OCI-LY3 (cell line): ENCODE measurements around the gene KRT14.

Experiments used
- EZH2phosphoT487 ChIP-seq: fragments of 200-600 bp; shearing (Covaris generic); IDR thresholded peaks from 2 replicates; pipeline ENCODE4 v1.6.1; 2018; ENCODE audit warnings: antibody characterized with exemption, mixed run types, low read depth
- TF ChIP-seq, protein P1 (sequence below): fragments of 200-600, 300-600 bp; sonication (generic); IDR thresholded peaks from 2 replicates; pipeline ENCODE4 v1.5.1; 2014; ENCODE audit warnings: antibody characterized with exemption, low read length, low read depth

DNA sequence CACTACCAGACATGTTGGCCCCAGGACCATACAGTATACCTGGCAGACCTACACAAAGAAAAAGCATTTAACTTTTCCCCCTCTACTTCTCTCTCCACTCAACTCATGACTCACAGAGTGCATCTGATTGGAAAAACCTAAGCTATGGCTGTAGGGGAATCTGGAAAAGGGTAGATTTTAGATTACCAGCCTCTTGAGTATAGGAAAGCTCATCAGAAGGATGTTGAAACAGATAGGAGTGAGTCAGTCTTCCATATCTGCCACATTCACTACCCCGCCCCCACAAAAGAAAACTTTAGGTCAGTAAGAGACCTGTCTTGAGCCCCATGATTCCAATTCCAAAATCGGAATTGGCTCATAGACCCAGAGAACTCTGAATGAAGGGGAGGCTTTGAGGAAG lies 27.1 kb downstream of the KRT14 start:
- TF ChIP-seq, protein P1, sequence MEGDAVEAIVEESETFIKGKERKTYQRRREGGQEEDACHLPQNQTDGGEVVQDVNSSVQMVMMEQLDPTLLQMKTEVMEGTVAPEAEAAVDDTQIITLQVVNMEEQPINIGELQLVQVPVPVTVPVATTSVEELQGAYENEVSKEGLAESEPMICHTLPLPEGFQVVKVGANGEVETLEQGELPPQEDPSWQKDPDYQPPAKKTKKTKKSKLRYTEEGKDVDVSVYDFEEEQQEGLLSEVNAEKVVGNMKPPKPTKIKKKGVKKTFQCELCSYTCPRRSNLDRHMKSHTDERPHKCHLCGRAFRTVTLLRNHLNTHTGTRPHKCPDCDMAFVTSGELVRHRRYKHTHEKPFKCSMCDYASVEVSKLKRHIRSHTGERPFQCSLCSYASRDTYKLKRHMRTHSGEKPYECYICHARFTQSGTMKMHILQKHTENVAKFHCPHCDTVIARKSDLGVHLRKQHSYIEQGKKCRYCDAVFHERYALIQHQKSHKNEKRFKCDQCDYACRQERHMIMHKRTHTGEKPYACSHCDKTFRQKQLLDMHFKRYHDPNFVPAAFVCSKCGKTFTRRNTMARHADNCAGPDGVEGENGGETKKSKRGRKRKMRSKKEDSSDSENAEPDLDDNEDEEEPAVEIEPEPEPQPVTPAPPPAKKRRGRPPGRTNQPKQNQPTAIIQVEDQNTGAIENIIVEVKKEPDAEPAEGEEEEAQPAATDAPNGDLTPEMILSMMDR, result no peak
- no peak for TF ChIP-seq EZH2phosphoT487
